GM19035 (cell line): ENCODE results near the gene OSBPL3.
A peak's percentile ranks its signal among the peaks of the same experiment; 100 is the strongest.

Experiments used
- ATAC-seq: cut with Tn5 transposase; IDR thresholded peaks from one replicate; pipeline ENCODE4 v1.9.1; 2021; ENCODE audit not compliant: unreplicated experiment

OSBPL3 gene

DNA sequence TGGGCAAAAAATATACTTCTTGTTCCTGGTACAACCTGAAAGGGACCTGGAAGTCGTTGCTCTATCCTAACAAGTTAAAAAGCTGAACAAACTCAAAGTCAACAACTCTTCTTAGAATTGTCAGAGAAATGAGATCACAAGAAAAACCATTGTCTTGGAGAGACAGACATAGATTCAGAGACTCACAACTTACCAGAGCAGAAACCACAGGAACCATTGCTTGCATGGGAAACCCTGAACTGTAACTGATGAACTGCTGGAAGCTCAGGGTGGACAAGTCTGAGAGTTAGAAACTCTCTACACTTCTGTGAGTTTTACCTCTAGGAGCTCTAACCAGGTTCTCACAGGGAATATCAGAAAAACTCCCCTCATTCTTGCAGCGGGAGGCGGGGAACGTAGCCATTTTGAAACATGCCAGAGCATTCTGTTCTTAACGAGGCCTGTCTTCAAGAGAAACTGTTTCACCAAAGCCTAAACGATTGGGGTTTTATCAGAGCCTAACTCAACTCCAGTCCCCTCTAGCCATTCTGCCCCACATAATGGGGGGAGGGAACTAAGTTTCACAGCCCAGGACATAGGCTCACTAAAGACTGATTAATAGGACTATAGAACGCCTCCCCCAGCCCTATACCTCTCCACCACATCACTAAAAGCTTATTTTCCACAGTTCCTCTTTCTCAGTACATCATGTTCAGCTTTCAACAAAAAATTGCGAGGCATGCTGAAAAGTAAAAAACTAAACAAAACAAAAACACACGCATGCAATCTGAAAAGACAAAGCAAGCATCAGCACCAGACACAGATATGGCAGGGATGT lies 210.8 kb downstream of the OSBPL3 start:
- ATAC-seq, result no peak

- no peak for ATAC-seq
Observed at GRCh38 chr7:24767878-24768569, 212.0 kb downstream of the OSBPL3 start.

DNA sequence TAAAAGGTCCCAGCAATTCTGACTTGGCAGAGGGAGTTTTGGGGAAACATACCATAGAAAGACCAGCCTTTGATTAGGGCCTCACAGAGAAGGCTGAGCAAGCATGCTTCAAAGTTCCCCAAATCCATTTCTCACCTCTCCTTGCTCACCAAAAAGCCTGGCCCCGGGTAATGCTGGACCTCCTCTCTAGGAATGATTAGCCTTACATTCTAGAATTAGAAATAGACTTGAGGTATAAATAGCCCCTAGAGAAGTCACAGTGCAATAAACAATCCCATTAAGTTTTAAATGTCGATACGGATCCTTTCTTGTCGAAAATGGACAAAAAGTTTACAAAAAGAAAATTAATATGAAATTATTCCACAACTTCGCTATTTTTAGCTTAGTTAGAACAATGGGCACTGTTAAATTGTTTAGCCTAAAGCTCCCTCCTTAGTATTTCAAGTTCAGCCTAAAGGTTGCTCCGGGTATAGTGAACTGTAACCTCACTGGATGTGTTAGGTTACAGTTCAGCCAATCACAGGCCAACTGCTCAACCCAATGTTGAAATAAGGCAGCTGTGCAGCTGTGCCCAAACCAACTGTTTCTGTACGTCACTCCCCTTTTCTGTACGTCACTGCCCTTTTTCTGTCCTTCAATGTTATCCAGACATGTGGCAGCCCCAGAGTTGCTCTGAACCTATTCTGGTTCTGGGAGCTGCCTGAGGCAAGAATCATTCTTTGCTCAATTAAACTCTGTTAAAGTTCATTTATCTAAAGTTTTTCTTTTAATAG lies 214.8 kb downstream of the OSBPL3 start:
- ATAC-seq, result no peak

- no peak for ATAC-seq
Observed at GRCh38 chr7:24764011-24764410, 216.0 kb downstream of the OSBPL3 start.

DNA sequence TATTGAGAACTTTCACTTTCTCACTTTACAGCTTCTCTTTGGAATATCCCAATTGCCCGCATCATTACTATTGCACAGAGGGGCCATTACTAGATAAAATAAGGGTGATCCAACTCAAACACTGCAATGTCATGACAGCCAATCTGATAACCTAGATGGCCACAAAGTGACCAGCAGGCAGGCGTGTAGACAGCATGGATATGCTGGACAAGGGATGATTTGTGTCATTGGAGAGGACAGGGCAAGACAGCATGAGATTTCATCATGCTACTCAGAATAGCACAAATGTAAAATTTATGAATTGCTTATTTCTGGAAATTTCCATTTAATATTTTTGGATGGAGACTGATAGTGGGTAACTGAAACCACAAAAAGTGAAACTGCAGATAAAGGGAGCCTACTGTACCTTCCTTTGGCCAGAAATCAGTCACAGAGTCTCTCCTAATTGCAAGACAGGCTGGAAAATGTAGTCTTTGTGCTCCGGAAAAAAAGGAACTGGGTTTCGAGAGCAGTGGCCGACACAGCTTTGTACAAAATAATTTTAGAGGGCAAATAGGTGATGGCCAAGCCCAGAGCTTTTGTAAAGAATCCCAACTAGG lies 216.6 kb downstream of the OSBPL3 start:
- ATAC-seq, result no peak

GRCh38 chr7:24762771-24763170 lies 217.2 kb downstream of the OSBPL3 start:
- ATAC-seq, result no peak

DNA sequence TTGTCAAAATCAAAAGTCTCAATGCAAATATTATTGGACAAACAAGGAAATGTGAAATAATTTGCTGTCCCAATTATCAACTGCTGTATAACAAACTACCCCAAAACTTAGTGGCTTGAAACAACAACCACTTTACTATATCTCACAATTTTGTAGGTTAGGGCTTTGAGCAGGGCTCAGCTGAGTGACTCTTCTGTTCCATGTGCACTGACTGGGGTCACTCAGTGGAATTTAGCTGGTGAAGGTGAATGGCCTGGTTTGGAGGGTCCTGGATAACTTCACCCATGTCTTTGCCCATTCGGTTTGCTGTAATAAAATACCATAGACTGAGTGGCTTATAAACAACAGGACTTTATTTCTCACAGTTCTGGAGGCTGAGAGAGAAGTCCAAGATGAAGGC lies 219.0 kb downstream of the OSBPL3 start:
- no peak for ATAC-seq

- peak; percentile 61 for ATAC-seq
Observed at GRCh38 chr7:24757353-24758275, 222.4 kb downstream of the OSBPL3 start, which contains the start of gene GSDME. GSDME (minus strand) TSS chr7:24757464; CDS start chr7:24749774, 7,690 bp downstream.

GRCh38 chr7:24756545-24757352 lies 223.2 kb downstream of the OSBPL3 start:
- peak; percentile 4 for ATAC-seq

DNA sequence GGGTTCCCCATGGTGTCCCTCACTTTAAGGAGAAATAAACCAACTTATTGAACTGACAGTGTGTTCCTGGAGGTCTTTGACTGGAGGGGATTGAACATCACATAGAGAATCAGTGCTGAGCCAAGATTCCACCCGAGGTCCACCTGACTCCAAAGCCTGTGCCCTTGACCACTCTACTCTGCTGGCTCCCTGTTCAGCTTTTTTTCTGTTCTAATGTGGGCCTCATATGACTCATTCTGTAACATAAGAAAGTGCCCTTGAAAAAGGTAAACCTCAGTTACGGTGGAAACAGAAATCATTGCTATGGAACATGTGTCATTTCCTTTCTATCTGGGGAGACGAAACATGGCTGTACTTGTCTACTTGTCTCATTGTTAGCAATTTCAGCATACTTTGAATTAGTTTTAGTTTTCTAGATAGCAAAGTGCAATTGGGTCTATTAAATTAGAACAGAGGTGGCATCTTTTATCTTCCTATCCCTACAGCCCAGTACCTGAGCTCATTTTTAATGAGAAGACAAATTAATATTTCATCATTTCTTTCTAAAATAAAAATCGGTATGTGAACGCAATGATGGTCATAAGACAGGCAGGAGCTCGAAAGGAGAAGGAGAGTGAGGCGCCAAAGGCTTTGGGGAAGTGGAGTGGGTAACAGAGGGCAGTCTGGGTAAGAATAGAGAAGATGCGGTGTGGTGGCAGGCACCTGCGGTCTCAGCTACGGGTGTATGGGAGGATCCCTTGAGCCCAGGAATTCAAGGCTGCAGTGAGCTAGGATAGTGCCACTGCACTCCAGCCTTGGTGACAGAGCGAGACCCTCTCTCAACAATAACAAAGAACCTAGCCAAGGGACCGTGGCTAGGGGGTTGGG lies 224.2 kb downstream of the OSBPL3 start:
- peak; percentile 67 for ATAC-seq

DNA sequence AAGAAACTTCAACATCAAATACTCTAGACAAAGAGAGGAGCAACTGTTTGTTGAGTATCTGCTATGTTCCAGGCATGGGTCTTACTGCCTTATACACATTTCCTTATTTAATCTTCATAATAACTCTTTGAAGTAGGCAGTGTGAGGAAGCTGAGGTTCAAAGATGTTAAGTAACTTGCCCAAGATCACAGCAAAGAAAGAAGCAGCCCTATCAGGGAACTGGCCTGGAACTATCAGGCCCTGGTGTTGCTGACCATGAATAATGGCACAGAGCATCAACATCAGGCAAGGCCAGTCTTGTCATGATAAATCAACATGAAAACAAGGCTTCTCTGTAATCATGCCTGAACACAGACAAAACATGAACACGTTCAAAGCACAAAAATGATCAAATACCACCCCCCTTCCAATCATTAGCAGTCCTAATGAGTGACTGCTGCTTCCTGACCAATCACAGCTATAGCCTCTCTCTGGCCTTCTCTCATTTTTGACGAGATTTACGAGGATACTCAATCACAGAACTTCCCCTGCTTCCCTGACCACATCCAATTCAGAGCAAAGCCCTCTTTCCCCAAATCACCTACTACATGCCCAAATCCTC lies 225.0 kb downstream of the OSBPL3 start:
- no peak for ATAC-seq

DNA sequence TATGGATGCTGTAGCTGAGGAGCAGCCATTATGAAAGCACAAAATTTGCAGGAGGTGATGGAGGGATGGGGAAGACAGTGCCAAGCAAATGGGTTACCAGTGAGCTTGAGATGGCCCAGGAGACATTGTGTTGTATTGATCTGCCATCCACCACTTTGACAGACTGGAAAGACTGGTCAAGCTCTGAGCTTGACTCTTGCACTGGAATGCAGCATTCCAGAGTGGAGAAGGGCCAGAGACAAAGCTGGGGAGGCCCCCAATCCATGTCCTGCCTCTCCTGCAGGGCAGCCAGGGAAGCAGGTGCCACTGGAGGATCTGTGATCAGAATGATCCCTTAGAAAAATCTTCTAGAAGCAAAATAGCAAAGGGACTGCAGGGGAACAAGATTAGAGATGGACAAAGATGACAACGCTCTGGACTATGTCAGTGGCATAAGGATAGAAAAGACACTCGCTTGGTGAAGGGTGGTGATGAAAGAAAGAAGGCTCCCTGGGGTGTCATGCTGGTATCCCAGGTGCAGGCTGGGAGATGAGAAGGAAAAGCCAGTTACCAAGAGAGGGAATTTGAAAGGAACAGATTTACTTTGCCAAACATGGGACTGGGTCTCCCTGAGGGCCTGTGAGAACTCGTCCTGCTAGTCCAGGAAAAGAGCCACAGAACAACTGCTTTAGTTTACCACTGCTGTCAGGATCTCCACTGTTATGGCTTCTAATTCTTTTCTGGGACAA lies 227.7 kb downstream of the OSBPL3 start:
- no peak for ATAC-seq

DNA sequence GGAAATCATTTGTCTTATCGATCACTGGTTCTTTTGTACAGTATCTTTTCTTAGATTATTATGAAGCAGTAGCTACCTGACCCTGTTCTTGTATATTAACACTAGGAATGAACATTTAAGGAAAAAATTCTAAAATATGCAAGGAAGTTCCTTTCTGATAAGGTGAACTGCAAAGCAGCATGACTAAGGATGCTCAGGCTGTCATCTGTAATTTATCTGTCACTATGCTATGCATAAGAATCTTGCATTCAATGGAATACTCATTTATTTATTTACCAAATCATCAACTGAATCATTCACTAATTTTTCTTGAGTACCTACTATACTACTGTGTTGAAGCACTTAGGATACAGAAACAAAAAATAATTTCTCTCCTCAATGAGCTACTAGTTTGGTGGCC lies 228.5 kb downstream of the OSBPL3 start:
- ATAC-seq, result no peak

GRCh38 chr7:24750441-24751055 lies 229.4 kb downstream of the OSBPL3 start:
- ATAC-seq, result no peak

DNA sequence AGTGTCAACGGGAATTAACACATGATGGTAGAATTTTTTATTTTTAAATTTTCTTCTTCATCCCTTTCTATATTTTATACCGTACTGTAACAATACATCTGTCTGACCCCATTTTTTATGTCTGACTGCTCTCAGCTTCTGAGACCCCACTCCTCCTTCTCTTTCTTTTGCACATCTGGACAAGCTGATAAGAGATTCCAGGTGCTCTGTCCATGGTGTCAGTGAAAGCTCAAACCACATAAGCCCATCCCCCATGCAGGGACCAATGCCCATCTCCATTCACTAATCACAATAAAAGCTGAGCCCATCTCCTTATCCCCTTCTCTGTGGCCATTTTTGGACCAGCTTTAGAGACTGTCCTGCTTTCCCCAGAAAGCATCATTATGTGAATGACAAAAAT lies 231.5 kb downstream of the OSBPL3 start:
- ATAC-seq, result no peak
